Stomach (tissue), 4 donors: ENCODE measurements around the gene GTSF1L.

Experiments used
- CTCF ChIP-seq, 7 experiments: fragments of 450-650 bp in 4 of 7; fragments of 200-600 bp in 3 of 7; sonication (generic) in 3 of 7; IDR thresholded peaks; one replicate each; pipeline ENCODE4 v1.5.1; 2016 to 2019; ENCODE audit warnings: antibody characterized with exemption in 7 of 7, control low read depth in 2 of 7, mild to moderate bottlenecking in 1 of 7
- EP300 ChIP-seq: sonication (generic); formaldehyde crosslinking; IDR thresholded peaks from one replicate; pipeline ENCODE4 v1.6.1; 2017; ENCODE audit warnings: antibody characterized with exemption
- POLR2A ChIP-seq, 4 donors: fragments of 450-650 bp; IDR thresholded peaks; one replicate each; pipeline ENCODE4 v1.6.1; 2016; ENCODE audit warnings: antibody characterized with exemption in 4 of 4, control low read depth in 2 of 4, mild to moderate bottlenecking in 1 of 4, moderate library complexity in 1 of 4
- POLR2AphosphoS5 ChIP-seq, 3 donors: sonication (generic); formaldehyde crosslinking; IDR thresholded peaks; one replicate each; pipeline ENCODE4 v1.6.1; 2016; ENCODE audit warnings: antibody characterized with exemption in 3 of 3

GRCh38 chr20:43766917-43767316, 40.1 kb upstream of the GTSF1L start:
- TF ChIP-seq POLR2AphosphoS5 (IDR thresholded peaks at IDR 0.05): no peak
- TF ChIP-seq CTCF (IDR thresholded peaks at IDR 0.05): no peak
- TF ChIP-seq POLR2A (IDR thresholded peaks at IDR 0.05): no peak
- TF ChIP-seq EP300: no peak
